GM23338 (cell line): ENCODE data around the gene VPS54.

Experiments used
- EZH2 ChIP-seq: fragments of 200-600 bp; sonication (generic); IDR thresholded peaks from one replicate; pipeline ENCODE4 v1.8.0; 2017; ENCODE audit warnings: antibody characterized with exemption, mild to moderate bottlenecking, low read depth; ENCODE audit not compliant: unreplicated experiment
- TF ChIP-seq, protein P1 (sequence below), 2 experiments: fragments of 200-600 bp in 1 of 2; sonication (generic) in 1 of 2; conservative IDR thresholded peaks; 2 replicates each; pipeline versions ENCODE4 v1.5.1 to v1.6.1; 2016 to 2017; ENCODE audit warnings: antibody characterized with exemption in 2 of 2, low read depth in 2 of 2, mild to moderate bottlenecking in 2 of 2, moderate library complexity in 1 of 2
- TF ChIP-seq, protein P2 (sequence below): IDR thresholded peaks from one replicate; pipeline ENCODE4 v1.6.1; 2018; ENCODE audit warnings: antibody characterized with exemption; ENCODE audit not compliant: unreplicated experiment

DNA sequence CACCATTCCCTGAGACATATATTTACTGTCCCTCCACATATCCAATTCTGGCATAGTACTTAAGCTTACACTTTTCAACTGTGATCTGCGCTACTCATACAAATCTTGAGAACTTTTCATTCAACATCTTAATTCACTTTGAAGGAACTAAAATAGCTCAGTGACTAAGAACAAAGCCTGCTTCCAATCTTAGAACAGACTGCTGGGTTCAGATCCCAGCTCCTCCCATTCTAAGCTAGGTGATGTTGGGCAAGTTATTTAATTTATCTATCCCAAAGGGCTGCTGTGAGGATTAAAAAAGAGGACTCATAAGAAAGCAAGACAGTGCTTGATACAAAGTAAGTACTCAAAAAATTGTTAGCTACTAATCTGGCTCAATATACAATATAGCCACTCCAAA, 119.6 kb downstream of the VPS54 start:
- TF ChIP-seq, protein P1, sequence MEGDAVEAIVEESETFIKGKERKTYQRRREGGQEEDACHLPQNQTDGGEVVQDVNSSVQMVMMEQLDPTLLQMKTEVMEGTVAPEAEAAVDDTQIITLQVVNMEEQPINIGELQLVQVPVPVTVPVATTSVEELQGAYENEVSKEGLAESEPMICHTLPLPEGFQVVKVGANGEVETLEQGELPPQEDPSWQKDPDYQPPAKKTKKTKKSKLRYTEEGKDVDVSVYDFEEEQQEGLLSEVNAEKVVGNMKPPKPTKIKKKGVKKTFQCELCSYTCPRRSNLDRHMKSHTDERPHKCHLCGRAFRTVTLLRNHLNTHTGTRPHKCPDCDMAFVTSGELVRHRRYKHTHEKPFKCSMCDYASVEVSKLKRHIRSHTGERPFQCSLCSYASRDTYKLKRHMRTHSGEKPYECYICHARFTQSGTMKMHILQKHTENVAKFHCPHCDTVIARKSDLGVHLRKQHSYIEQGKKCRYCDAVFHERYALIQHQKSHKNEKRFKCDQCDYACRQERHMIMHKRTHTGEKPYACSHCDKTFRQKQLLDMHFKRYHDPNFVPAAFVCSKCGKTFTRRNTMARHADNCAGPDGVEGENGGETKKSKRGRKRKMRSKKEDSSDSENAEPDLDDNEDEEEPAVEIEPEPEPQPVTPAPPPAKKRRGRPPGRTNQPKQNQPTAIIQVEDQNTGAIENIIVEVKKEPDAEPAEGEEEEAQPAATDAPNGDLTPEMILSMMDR (conservative IDR thresholded peaks at IDR 0.05; ENCODE audit: low read depth in 2 of 2): no peak
- TF ChIP-seq, protein P2, sequence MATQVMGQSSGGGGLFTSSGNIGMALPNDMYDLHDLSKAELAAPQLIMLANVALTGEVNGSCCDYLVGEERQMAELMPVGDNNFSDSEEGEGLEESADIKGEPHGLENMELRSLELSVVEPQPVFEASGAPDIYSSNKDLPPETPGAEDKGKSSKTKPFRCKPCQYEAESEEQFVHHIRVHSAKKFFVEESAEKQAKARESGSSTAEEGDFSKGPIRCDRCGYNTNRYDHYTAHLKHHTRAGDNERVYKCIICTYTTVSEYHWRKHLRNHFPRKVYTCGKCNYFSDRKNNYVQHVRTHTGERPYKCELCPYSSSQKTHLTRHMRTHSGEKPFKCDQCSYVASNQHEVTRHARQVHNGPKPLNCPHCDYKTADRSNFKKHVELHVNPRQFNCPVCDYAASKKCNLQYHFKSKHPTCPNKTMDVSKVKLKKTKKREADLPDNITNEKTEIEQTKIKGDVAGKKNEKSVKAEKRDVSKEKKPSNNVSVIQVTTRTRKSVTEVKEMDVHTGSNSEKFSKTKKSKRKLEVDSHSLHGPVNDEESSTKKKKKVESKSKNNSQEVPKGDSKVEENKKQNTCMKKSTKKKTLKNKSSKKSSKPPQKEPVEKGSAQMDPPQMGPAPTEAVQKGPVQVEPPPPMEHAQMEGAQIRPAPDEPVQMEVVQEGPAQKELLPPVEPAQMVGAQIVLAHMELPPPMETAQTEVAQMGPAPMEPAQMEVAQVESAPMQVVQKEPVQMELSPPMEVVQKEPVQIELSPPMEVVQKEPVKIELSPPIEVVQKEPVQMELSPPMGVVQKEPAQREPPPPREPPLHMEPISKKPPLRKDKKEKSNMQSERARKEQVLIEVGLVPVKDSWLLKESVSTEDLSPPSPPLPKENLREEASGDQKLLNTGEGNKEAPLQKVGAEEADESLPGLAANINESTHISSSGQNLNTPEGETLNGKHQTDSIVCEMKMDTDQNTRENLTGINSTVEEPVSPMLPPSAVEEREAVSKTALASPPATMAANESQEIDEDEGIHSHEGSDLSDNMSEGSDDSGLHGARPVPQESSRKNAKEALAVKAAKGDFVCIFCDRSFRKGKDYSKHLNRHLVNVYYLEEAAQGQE: no peak
- no peak for TF ChIP-seq EZH2
